Cardiac fibroblast (primary cell): ENCODE data around the gene CAMKMT.

Source experiments
- DNase-seq, 2 donors: peaks; one replicate each; pipeline versions ENCODE4 v3.0.0 to v3.0.0-alpha.2; 2010; ENCODE audit warnings: low read depth in 2 of 2
- H3K4me3 ChIP-seq, 2 donors: replicated peaks in 1 of 2; 1 replicate in 1 of 2; 2 replicates in 1 of 2; pipeline ENCODE4 v1.5.1; 2011; ENCODE audit warnings: low read depth in 2 of 2, low read length in 2 of 2, mild to moderate bottlenecking in 2 of 2, moderate library complexity in 1 of 2
- TF ChIP-seq, protein P1 (sequence below): IDR thresholded peaks from one replicate; pipeline ENCODE4 v1.5.1; 2011; ENCODE audit warnings: low read depth, mild to moderate bottlenecking, low read length, inconsistent platforms

Gene CAMKMT

DNA sequence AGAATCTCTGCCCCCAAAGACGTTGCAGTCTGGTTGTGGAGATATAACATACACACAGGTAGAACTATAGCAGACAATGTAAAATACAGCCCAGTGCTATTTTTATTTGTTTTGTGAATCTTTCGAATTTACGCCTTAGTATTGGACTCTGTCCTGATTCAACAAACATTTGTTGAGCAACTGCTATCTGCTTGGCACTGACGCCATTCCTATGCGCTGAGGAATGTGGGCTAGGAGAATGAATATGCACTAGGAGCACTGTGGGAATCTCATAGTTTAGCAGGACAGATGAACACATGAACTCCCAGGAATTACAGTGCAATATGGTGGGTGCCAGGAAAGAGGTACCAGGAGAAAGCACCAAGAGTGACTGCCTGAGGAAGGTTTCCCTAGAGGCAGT is 398.1 kb downstream of the CAMKMT start:
- H3K4me3 ChIP-seq = no peak overlapping the region
- peak; percentile 18 to 54 for DNase-seq
- TF ChIP-seq, protein P1, sequence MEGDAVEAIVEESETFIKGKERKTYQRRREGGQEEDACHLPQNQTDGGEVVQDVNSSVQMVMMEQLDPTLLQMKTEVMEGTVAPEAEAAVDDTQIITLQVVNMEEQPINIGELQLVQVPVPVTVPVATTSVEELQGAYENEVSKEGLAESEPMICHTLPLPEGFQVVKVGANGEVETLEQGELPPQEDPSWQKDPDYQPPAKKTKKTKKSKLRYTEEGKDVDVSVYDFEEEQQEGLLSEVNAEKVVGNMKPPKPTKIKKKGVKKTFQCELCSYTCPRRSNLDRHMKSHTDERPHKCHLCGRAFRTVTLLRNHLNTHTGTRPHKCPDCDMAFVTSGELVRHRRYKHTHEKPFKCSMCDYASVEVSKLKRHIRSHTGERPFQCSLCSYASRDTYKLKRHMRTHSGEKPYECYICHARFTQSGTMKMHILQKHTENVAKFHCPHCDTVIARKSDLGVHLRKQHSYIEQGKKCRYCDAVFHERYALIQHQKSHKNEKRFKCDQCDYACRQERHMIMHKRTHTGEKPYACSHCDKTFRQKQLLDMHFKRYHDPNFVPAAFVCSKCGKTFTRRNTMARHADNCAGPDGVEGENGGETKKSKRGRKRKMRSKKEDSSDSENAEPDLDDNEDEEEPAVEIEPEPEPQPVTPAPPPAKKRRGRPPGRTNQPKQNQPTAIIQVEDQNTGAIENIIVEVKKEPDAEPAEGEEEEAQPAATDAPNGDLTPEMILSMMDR = no peak

DNA sequence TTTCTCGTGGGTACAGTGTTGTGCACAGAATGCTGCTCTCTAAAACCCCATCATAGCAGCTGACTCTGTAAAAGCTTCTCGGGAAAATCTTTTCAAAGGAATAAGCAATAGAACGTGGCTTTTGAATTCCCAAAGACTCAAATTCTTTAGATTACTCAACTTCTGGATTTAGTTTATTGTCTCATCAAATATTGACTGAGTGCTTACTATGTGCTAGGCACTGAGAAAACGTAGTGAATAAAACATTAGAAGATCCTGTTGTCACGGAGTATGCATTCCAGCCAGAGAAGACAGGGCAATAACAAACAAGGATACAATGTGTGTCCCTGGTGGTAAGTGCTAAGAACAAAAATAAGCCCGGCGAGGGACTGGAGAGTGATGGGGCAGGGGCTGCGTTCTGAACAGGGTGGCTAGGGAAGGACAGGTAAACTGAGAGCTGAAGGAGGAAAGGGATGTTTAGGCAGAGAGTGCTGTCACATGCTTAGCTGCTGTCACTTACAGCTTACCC is 401.6 kb downstream of the CAMKMT start:
- TF ChIP-seq, protein P1 = no peak
- no peak for DNase-seq
- H3K4me3 ChIP-seq = no peak overlapping the region

DNA sequence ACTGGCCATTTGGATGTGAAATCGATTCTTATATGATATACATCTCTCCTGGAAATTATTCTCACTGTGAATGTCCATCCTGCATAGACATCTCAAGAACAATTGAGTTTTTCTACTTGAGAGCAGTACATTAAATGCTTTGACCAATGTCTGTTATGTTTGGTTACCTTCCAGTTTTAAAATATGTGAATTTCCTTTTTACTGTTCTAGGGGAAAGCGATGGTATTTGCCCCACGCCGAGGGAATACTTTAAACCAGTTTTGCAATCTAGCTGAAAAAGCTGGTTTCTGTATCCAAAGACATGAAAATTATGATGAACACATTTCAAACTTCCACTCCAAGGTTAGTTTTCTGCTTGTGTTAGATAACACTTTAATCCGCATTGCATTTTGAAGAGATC is 404.5 kb downstream of the CAMKMT start:
- H3K4me3 ChIP-seq = no peak overlapping the region
- DNase-seq = peak in 1 of 2 donors; percentile 7
- TF ChIP-seq, protein P1 = no peak

DNA sequence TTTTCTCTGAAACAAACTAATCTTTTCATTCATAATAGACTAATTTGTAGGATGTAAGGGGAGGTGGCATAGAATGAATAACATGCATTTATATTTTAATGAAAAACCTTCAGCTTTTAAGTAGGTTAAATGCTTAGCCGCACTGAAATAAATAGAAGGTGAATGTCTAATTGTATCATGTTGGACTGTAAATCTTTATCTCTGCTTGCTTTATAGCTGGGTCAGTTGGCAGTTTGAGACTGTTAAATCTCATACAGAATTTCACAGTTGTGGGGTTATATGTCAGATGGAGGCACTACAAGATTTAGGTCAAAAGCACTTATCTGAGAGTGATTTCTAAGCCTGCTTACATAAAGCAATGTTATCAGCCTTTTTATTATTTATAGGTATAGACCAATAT is 405.0 kb downstream of the CAMKMT start:
- no peak overlapping the region for H3K4me3 ChIP-seq
- DNase-seq = no peak
- TF ChIP-seq, protein P1 = no peak

DNA sequence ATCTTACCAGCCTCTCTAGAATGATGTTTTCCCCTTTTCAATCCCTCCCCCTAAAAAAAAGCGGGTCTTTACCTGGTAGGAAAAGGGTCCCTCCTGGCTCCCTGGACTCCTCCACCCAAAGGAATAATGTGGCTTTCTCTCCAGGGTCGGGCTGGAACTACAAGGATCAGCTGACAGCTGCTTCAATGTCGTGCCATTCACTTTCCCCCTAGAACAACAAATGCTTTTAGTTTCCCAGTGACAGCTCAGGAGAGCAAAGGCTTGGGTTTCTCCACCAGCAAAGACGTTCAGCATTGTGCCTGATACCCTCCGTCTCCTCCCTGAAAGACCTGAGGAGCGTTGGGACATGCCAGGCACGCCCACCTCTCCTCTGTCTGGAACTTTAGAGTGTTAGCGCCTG is 405.9 kb downstream of the CAMKMT start:
- TF ChIP-seq, protein P1 = no peak
- no peak overlapping the region for H3K4me3 ChIP-seq
- no peak for DNase-seq

DNA sequence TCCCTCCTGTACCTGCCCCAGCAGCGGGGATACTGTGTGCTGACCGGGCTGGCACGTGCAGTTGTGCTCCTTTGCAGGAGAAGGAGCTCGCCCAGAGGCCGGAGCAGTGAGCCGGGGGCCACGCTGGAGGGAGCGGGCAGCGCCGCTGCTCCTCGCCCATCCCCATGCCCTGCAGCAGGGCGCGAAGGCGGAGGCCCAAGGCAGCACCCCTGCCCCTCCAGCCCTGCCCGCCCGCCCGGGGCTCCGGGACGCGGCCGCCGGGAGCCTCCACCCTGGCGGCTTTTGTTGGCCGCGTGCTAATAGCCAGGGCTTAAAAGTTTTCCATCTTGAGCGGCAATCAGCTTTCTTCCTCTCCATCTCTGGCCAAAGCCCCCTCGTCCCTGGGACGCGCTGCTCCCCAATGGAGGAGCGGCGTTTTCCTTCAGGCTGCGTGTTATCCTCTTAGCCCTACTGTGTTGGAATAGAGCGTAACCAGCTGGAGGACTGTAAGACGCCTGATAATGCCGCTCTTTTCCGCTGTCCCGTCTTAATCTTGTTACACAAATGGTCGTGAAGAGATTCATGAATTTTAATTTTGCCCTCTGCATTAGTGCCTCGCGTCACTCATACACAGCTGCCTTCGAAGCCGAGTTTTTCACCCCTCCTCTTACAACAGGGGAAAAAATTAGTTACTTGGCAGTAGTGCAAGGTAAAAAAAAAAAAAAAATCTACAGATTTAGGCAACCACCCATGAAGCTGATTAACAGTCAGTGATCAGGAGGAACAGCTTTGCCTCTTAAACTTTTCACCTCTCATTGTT is 406.9 kb downstream of the CAMKMT start:
- no peak overlapping the region for H3K4me3 ChIP-seq

More for the DNA sequence above, 406.9 kb downstream of the CAMKMT start:
- no peak for DNase-seq
- TF ChIP-seq, protein P1 = no peak
